GM12891 (cell line): ENCODE results near the gene CYB561D1.

ENCODE experiments used
- DNase-seq: peaks from one replicate; pipeline ENCODE4 v3.0.0; 2011; ENCODE audit warnings: low spot score; ENCODE audit not compliant: insufficient read length
- FAIRE-seq: peaks from 2 replicates; lab custom pipeline; 2011; peaks lifted over from hg19 to GRCh38; lab: Jason Lieb, UNC
- PAX5 ChIP-seq: IDR thresholded peaks from 2 replicates; pipeline ENCODE4 v1.6.1; 2011; ENCODE audit warnings: low read length, moderate library complexity, mild to moderate bottlenecking; ENCODE audit not compliant: insufficient read depth, severe bottlenecking
- POLR2A ChIP-seq: IDR thresholded peaks from 2 replicates; pipeline ENCODE4 v1.6.1; 2011; ENCODE audit warnings: low read depth, low read length, control low read depth
- POLR2AphosphoS5 ChIP-seq: IDR thresholded peaks from 2 replicates; pipeline ENCODE4 v1.6.1; 2011; ENCODE audit warnings: low read depth, low read length, control low read depth
- POU2F2 ChIP-seq: IDR thresholded peaks from 2 replicates; pipeline ENCODE4 v1.6.1; 2011; ENCODE audit warnings: low read depth, mild to moderate bottlenecking, control low read depth, low read length, moderate library complexity
- SPI1 ChIP-seq: IDR thresholded peaks from 2 replicates; pipeline ENCODE4 v1.6.1; 2011; ENCODE audit warnings: low read depth, low read length, control low read depth
- TAF1 ChIP-seq: IDR thresholded peaks from 2 replicates; pipeline ENCODE4 v1.6.1; 2011; ENCODE audit warnings: low read depth, low read length, control low read depth

CYB561D1 gene

DNA sequence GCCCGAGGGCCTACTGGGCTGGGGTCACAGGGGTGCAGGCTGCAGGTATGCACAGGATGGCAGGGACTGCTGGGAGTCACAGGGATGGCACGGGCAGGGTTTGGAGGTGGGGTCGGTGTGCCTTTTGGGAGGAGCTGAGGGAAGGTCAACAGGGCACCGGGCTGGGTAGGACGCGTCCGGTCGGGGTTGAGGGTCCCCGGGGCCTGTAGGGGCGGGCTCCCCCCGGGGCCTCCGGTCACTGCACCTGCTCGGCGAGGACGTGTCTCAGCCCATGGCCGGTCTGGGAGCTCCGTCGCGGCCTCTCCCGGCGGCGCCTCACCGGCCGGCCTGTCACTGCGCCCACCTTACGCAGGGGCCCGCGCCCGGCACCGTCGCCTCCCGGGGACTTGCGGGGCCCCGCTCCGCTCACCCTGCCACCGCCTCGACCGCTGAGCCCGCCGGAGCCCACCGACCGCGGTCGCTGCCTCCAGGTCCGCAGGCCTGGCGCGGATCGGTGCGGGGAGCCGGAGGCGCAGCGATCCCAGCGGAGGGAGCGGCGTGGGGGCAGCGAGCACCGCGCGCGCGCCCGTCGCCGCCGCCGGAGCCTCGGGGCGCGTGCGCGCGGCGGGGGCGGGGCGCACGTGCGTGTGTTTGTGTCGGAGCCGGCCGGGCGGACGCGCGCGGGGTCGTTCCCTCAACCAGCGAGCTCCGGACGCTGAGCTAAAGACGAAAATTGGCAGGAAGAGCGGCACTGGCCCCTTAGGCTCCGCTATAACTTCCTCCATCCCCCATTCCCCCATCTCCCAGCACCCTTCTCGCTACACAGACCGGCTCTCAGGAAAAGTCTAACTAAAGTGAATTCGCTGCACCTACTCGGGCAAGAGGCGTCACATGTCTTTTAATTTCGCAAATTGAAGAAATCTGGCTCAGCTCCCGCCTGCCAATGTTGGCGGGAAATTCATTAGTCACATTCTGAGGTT lies 15.6 kb downstream of the CYB561D1 start, which contains the start of gene AMIGO1:
TSS of gene AMIGO1 (minus strand) at position 552 of the 959 bp plus-strand sequence. CDS start 815 bp downstream, outside the sequence.
- FAIRE-seq (peak; percentile 69), DNase-seq (peak; percentile 79)
- TF ChIP-seq SPI1 (no peak), POU2F2 (no peak), TAF1 (no peak), PAX5 (no peak), POLR2A (no peak), POLR2AphosphoS5 (no peak)

DNA sequence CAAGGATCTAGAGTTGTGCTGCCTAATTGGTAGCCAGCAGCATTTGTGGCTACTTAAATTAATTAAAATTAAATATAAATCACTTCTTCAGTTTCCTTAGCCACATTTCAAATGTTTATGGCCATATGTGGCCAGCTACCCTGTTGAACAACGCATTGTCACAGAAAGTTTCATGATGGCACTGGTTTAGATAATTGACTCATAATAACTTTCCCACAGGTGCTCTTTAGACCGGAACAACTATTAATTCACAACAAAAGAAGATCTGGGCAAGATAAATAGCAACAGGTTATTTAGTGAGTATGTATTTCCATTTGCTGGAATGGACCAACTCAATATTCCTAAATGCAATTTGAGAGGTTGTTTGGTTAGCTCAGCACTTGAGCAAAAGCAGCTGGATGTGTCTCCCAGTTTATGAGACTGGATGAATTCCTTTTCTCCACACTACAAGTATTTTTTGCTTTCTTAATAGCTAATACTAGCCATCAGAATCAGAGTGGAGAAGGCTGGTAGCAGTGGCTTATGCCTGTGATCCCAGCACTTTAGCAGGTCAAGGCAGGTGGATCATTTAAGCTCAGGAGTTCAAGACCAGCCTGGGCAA lies 19.3 kb downstream of the CYB561D1 start:
- DNase-seq (no peak), FAIRE-seq (no peak)
- TF ChIP-seq POLR2AphosphoS5 (no peak), SPI1 (no peak), POU2F2 (no peak), TAF1 (no peak), POLR2A (no peak), PAX5 (no peak)

DNA sequence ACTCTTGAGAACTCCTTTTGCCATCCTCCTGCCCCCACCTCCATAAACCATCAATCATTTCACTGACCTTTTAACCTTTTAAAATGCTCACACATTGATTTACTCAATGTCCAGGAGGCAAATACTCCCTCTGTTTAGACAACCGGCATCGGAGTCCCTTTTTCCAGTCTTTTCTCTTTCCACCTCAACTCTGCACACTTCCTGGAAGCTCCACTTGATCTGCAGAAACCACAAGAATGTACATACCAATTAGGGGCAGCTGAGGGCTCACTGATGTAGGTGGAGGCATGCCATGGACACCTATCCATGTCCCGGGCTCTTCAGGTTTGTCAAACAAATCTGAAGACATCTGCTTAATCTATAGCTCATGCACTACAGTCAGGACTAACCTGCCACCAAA lies 21.0 kb downstream of the CYB561D1 start:
- FAIRE-seq (no peak), DNase-seq (no peak)
- no peak for TF ChIP-seq POU2F2
- TF ChIP-seq POLR2A = no peak
- no peak for TF ChIP-seq TAF1
- TF ChIP-seq PAX5 = no peak
- TF ChIP-seq POLR2AphosphoS5 = no peak
- TF ChIP-seq SPI1 = no peak

- DNase-seq = no peak
- no peak for FAIRE-seq
- TF ChIP-seq POLR2A = no peak
Measured at GRCh38 chr1:109516872-109517271, 23.0 kb downstream of the CYB561D1 start.

- DNase-seq (no peak), FAIRE-seq (no peak)
- TF ChIP-seq POLR2A (no peak), TAF1 (no peak), POU2F2 (no peak), POLR2AphosphoS5 (no peak), PAX5 (no peak), SPI1 (no peak)
Measured at GRCh38 chr1:109517337-109517736, 23.4 kb downstream of the CYB561D1 start.

DNA sequence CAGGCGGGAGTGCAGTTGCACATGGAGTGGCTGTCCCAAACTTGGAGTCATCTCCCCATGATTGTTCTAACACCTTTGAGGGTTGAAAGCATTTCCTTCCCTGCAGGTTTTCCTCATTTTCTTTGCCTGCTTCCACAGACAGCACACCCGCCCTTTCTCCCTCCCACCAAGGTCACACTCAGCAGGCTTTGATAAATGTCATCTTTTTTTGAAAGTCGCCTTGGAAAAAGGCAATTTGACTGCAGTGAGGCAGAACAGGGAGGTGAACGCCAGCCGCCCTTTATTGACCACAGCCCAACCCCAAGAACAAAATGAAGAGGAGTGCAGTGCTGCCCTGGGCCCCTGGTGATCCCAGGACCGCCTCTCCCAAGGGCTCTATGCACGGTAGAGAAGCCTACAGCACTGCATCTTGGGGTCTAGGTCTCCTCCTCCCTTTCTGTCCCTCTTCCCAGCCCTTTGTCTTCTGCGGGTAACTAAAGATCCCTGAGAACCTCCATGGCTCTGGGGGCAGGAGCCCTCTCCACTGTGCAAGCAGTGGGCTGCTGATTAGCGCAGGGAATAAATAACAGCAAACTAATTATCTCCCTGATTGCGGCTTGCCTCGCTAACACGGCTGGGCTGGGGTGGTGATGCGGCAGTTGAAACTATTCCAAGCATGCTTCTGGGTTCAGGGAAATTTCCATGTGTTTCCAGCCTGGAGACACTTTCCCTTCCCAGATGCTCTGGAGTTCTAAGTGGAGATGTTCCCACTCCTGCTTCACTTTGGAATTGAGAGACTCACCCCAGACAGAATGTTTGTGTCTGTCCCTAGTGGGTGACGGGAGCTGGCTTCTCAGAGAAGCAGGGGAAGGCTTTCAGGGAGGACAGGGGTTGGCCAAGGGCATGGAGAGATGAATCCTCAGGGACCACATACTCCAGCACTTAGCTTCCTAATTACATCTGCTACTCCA lies 27.4 kb downstream of the CYB561D1 start:
- no peak for FAIRE-seq
- DNase-seq = no peak

DNA sequence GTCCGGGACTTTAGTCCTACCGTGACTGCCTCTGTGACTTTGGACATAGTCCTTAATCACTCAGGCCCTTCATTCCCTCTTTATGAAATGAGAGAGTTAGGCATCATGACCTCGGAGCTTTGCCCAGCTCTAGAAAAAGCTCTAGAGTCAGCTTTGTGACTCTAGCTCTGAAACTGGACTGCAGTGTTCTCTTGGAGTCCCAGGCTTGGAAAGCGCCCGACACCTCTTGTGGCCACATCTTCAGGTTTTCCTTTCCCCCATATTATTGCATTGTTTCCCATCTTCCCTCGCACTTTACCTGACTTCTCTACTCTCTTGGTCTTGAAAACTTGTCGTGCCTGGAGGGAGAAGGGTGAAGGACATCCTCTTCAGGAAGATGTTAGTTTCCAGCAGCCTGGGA lies 28.1 kb downstream of the CYB561D1 start:
- TF ChIP-seq PAX5 (no peak), POU2F2 (no peak), TAF1 (no peak), SPI1 (no peak), POLR2A (no peak), POLR2AphosphoS5 (no peak)
- DNase-seq = no peak
- FAIRE-seq = no peak

More for the DNA sequence above, 27.4 kb downstream of the CYB561D1 start:
- TF ChIP-seq TAF1 (no peak), SPI1 (no peak), PAX5 (no peak), POLR2AphosphoS5 (no peak), POU2F2 (no peak), POLR2A (no peak)

DNA sequence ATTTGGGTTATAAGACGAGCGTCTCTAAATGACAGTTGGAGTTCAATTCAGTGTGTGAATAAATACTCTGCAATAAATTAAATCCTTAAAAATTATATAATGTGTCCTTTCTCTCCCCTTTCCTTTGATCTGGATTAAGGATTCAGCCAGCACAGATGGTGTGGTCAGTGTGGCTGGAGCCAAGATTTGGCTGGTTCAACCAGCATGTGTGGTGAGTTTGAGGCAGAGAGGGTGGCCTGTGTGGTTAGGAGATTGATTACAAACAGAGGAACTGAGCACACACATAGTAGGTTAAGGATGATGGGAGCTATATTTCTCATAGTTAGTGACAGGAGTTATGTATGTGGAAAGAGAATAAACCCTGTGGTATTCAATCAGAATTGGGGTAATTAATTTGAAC lies 29.8 kb downstream of the CYB561D1 start:
- TF ChIP-seq PAX5 (no peak), POLR2A (no peak), SPI1 (no peak), TAF1 (no peak), POLR2AphosphoS5 (no peak), POU2F2 (no peak)
- no peak for FAIRE-seq
- no peak for DNase-seq

- FAIRE-seq (no peak), DNase-seq (no peak)
- TF ChIP-seq SPI1 (peak; percentile 69), POLR2A (0 out of 2 replicates have a peak, but pooled peaks have one; percentile 22), POU2F2 (no peak), TAF1 (no peak), PAX5 (no peak), POLR2AphosphoS5 (no peak)
Measured at GRCh38 chr1:109527098-109527811, 33.4 kb downstream of the CYB561D1 start.
